ENCODE data around the gene SLC44A2.

The SLC44A2 gene

GRCh38 chr19:10683582-10683981, 58.2 kb downstream of the SLC44A2 start:
- no peak for DNase-seq

DNA sequence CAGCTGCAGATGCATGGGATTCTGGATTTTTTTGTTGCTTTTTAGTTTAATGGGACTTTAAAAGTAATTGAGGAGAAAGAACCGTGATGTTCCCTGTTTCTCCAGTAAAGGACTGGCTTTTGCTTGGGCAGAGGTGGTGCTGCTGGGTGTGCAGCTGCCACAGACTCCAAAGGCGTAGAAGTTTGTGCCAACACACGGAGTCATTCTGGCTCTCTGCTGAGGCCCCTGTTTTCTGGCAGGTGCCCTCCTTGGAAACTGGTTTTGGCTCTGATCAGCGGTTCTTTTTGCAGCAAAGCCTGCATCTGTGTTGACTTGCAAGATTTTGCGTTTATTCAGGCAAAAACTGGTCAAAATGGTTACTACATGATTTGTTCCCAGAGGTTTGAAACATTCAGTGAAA, 59.9 kb downstream of the SLC44A2 start:
- no peak for DNase-seq

- no peak for DNase-seq
These were observed 60.8 kb downstream of the SLC44A2 start for GRCh38 chr19:10686193-10686592.

GRCh38 chr19:10686661-10687517, 61.5 kb downstream of the SLC44A2 start:
- no peak for DNase-seq

GRCh38 chr19:10687518-10688288, 62.4 kb downstream of the SLC44A2 start:
- no peak for DNase-seq

DNA sequence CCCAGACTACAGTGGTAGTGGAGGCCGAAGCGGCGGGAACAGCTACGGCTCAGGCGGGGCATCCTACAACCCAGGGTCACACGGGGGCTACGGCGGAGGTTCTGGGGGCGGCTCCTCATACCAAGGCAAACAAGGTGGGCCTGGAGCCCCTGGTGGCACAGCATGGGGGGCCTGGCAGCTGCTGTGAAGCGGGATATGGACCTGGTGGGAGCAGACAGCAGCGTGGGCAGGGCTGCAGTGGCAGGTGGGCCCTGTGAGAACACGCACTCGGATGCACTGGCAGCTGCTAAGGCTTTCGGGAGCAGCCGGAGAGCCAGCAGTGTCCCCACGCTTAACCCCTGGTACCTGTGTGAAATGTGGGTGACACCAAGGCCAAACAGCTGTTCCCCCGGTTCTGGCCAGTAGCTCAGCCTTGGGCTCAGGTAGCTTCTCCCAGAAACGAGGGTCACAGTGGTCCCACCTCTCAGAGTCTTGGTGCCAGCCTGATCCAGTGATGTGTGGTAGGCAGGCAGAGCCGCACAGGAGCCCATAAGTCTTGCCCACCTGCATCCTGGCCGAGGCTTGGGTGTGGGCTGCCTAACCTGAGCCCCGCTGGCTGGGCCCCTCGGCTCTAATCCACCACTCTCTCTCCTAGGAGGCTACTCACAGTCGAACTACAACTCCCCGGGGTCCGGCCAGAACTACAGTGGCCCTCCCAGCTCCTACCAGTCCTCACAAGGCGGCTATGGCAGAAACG, 63.4 kb downstream of the SLC44A2 start:
- DNase-seq = no peak

DNA sequence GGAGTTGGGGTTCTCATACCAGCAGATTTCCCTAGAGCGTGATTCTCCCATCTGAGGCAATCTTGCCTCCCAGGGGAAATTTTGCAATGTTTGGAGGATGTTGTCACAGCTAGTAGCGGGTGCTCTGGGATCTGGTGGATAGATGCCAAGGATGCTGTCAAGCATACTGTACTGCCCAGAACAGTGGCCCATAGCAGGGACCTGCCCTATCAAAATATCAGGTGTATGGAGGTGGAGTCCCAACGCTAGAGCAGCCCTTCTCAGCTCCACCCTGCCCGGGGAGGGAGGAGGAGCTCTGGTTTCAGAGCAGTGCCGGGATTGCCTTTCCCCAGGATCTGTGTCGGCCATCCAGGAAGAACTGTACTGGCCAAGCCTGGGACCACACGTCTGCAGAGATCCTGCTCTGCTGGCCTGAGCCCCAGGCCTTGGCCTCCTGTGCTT, 65.0 kb downstream of the SLC44A2 start:
- DNase-seq = no peak

DNA sequence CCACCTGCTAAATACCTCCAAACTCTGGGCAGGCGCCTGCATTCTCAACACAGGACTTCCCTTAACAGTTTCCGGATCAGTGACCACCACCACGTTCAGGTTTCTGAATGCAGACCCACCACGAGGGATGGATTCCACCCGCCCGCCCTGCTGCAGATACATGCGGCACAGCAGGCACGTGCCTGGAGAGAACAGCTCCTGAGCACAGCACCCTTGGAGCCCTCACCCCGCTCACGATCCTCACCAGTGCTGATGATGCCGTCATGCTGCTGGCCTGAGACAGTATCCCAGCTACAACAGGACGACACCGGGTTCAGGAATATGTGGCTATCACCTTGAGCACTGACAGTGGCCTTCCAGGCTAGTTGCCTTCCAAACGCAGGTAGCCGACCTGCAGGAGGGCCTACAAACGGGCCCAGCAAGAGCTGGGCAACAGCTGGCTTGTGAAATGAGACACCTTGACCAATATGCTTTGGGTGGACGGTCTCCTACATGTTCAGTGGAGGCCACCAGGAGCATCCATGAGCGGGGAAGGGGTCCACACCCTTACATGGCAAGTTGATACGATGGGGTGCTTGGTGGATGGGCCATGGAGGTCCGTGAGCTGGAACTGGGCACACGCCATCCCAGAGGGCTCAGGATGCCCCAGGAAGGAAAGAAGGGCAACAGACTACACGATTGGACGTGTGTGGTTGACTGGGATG, 66.0 kb downstream of the SLC44A2 start:
- DNase-seq = no peak

- no peak for DNase-seq
These were observed 66.5 kb downstream of the SLC44A2 start for GRCh38 chr19:10691883-10692282.

GRCh38 chr19:10692673-10693264, 67.4 kb downstream of the SLC44A2 start:
- DNase-seq = no peak
